Keratinocyte (primary cell): Measurements from ENCODE around the gene ADAMTSL1. TPM values are rescaled to one million over a fixed set of nuclear protein-coding genes. Genes with fewer than 3 reads are reported as not detected.

Experiments used
- DNase-seq: peaks from one replicate; pipeline ENCODE4 v3.0.0-alpha.2; 2011; ENCODE audit warnings: low read depth, missing footprints, low spot score
- FAIRE-seq: peaks from 2 replicates; lab custom pipeline; 2011; peaks lifted over from hg19 to GRCh38; lab: Jason Lieb, UNC
- H2AFZ ChIP-seq: 2 replicates; pipeline ENCODE4 v1.6.0; 2012; ENCODE audit warnings: low read length, control low read depth, inconsistent platforms; ENCODE audit not compliant: control insufficient read depth
- H3K27ac ChIP-seq: 2 replicates; pipeline ENCODE4 v1.5.1; 2011; ENCODE audit warnings: low read length; ENCODE audit not compliant: control insufficient read depth, insufficient read depth
- H3K27me3 ChIP-seq: 3 replicates; pipeline ENCODE4 v1.6.0; 2011; ENCODE audit warnings: low read length; ENCODE audit not compliant: control insufficient read depth, insufficient read depth; ENCODE audit errors: extremely low read depth
- H3K36me3 ChIP-seq, 2 experiments: 2 replicates in 1 of 2; 3 replicates in 1 of 2; pipeline ENCODE4 v1.5.1; 2011; ENCODE audit warnings: low read length in 2 of 2, mild to moderate bottlenecking in 1 of 2; ENCODE audit not compliant: control insufficient read depth in 2 of 2, insufficient read depth in 2 of 2; ENCODE audit errors: extremely low read depth in 1 of 2
- H3K4me1 ChIP-seq: 3 replicates; pipeline ENCODE4 v1.5.1; 2011; ENCODE audit warnings: low read length; ENCODE audit not compliant: control insufficient read depth, insufficient read depth; ENCODE audit errors: extremely low read depth
- H3K4me2 ChIP-seq: 3 replicates; pipeline ENCODE4 v1.6.0; 2011; ENCODE audit warnings: low read depth, low read length; ENCODE audit not compliant: control insufficient read depth, insufficient read depth; ENCODE audit errors: extremely low read depth
- H3K4me3 ChIP-seq, 3 experiments: fragments of 200-600 bp in 1 of 3; sonication (generic) in 1 of 3; 2 replicates in 2 of 3; 3 replicates in 1 of 3; pipeline ENCODE4 v1.5.1; 2011 to 2016; ENCODE audit warnings: low read length in 3 of 3, mild to moderate bottlenecking in 3 of 3, control low read depth in 2 of 3, inconsistent platforms in 1 of 3, low read depth in 1 of 3, mixed read lengths in 1 of 3, mixed run types in 1 of 3, moderate library complexity in 1 of 3; ENCODE audit not compliant: control insufficient read depth in 2 of 3, insufficient read depth in 2 of 3; ENCODE audit errors: extremely low read depth in 1 of 3
- H3K79me2 ChIP-seq: 2 replicates; pipeline ENCODE4 v1.6.0; 2012; ENCODE audit warnings: low read length; ENCODE audit not compliant: control insufficient read depth, insufficient read depth
- H3K9ac ChIP-seq: 3 replicates; pipeline ENCODE4 v1.6.0; 2011; ENCODE audit warnings: low read length; ENCODE audit not compliant: control insufficient read depth, insufficient read depth; ENCODE audit errors: extremely low read depth
- H3K9me1 ChIP-seq: 3 replicates; pipeline ENCODE4 v1.6.0; 2011; ENCODE audit warnings: low read length; ENCODE audit not compliant: control insufficient read depth, insufficient read depth; ENCODE audit errors: extremely low read depth
- H3K9me3 ChIP-seq: 2 replicates; pipeline ENCODE4 v1.5.1; 2012; ENCODE audit warnings: low read depth, low read length; ENCODE audit not compliant: control insufficient read depth
- H4K20me1 ChIP-seq: 3 replicates; pipeline ENCODE4 v1.6.0; 2011; ENCODE audit warnings: low read length; ENCODE audit not compliant: control insufficient read depth, insufficient read depth; ENCODE audit errors: extremely low read depth
- CTCF ChIP-seq, 3 experiments: IDR thresholded peaks in 1 of 3; conservative IDR thresholded peaks in 1 of 3; optimal IDR thresholded peaks in 1 of 3; 2 replicates in 2 of 3; 3 replicates in 1 of 3; pipeline versions ENCODE3 to v1.5.1; 2011; ENCODE audit warnings: low read length in 3 of 3, mild to moderate bottlenecking in 3 of 3, moderate library complexity in 2 of 3, control low read depth in 1 of 3, inconsistent platforms in 1 of 3; ENCODE audit not compliant: insufficient read depth in 2 of 3; ENCODE audit errors: extremely low read depth in 1 of 3
- EZH2 ChIP-seq: IDR thresholded peaks from one replicate; pipeline ENCODE4 v1.6.1; 2012; ENCODE audit warnings: inconsistent platforms, mild to moderate bottlenecking, low read length, moderate library complexity
- dilution Hi-C: fragments of 300-500 bp; cut with MboI; formaldehyde crosslinking; loops from one replicate; pipeline ENCODE4 v1.7.0; 2020; ENCODE audit warnings: low sequenced_read_pairs; ENCODE audit not compliant: extremely low pct_ligation_motif_present
- polyA plus RNA-seq, 5 experiments: library from polyadenylated mRNA; depleted of rRNA in 3 of 5; stranded (reverse) in 3 of 5; stranded (forward) in 1 of 5; unstranded in 1 of 5; fragments of >200 nt; gene quantifications; 1 replicate in 1 of 5; 2 replicates in 3 of 5; 3 replicates in 1 of 5; pipeline versions ENCODE4 v1.2.1 to v1.2.3, GENCODE V29; 2011 to 2012; ENCODE audit warnings: missing spikeins in 2 of 5, low read depth in 1 of 5, low replicate concordance in 1 of 5

ADAMTSL1 gene
- polyA plus RNA-seq, 1 donor (not counting 4 experiments of a cell fraction or from before 2014, with no cell fraction given) = 1.1 TPM

GRCh38 chr9:18775930-18776329 lies 302.0 kb downstream of the ADAMTSL1 start:
- Histone ChIP-seq H3K4me3 (no peak overlapping the region), H3K4me2 (no peak overlapping the region), H3K27me3 (no peaks in the 10 kb centered on the region), H3K27ac (no peak overlapping the region), H3K79me2 (no peaks in the 10 kb centered on the region), H3K9me1 (no peaks in the 10 kb centered on the region), H3K4me1 (no peaks in the 10 kb centered on the region), H2AFZ (no peak overlapping the region), H3K36me3 (no peaks in the 10 kb centered on the region), H4K20me1 (no peaks in the 10 kb centered on the region), H3K9me3 (no peaks in the 10 kb centered on the region), H3K9ac (no peak overlapping the region)
- TF ChIP-seq CTCF (optimal IDR thresholded peaks at IDR 0.05 in 1 of 3, IDR thresholded peaks at IDR 0.05 in 1 of 3, conservative IDR thresholded peaks at IDR 0.05 in 1 of 3; ENCODE audit: extremely low read depth in 1 of 3, insufficient read depth in 2 of 3, low read length in 3 of 3) = no peak
- no peak for TF ChIP-seq EZH2
- DNase-seq (no peak), FAIRE-seq (no peak)
- dilution Hi-C loops = no loop called here

- dilution Hi-C loops = no loop called here
- DNase-seq (no peak), FAIRE-seq (no peak)
Observed at GRCh38 chr9:18776836-18777820, 303.2 kb downstream of the ADAMTSL1 start.

More at GRCh38 chr9:18776836-18777820, 303.2 kb downstream of the ADAMTSL1 start:
- H3K79me2 ChIP-seq = no peaks in the 10 kb centered on the region
- no peak overlapping the region for H3K4me2 ChIP-seq
- no peak for TF ChIP-seq CTCF (optimal IDR thresholded peaks at IDR 0.05 in 1 of 3, IDR thresholded peaks at IDR 0.05 in 1 of 3, conservative IDR thresholded peaks at IDR 0.05 in 1 of 3; ENCODE audit: extremely low read depth in 1 of 3, insufficient read depth in 2 of 3, low read length in 3 of 3)
- TF ChIP-seq EZH2 = no peak
- H3K4me3 ChIP-seq = no peak overlapping the region
- no peaks in the 10 kb centered on the region for H3K4me1 ChIP-seq
- H4K20me1 ChIP-seq = no peaks in the 10 kb centered on the region
- H3K9me3 ChIP-seq = no peaks in the 10 kb centered on the region
- no peak overlapping the region for H2AFZ ChIP-seq
- H3K27me3 ChIP-seq = no peaks in the 10 kb centered on the region
- no peaks in the 10 kb centered on the region for H3K9me1 ChIP-seq
- no peak overlapping the region for H3K27ac ChIP-seq
- no peaks in the 10 kb centered on the region for H3K36me3 ChIP-seq
- no peak overlapping the region for H3K9ac ChIP-seq
